Measurements from ENCODE around the gene TRIM34. TPM values are rescaled to one million over a fixed set of nuclear protein-coding genes. Genes with fewer than 3 reads are reported as not detected.
"Not testable (repeated sequence)": the region's sequence is repeated elsewhere in the genome, so short reads cannot be mapped to it uniquely, and the experiment has no call there.

The TRIM34 gene
- polyA plus RNA-seq, 1 donor (not counting 4 experiments of a cell fraction or from before 2014, with no cell fraction given) = 20.5 TPM

GRCh38 chr11:5581014-5581413 lies 43.8 kb upstream of the TRIM34 start:
- Histone ChIP-seq H2AFZ (ENCODE audit: control insufficient read depth, low read length) (no peak overlapping the region), H3K9me3 (ENCODE audit: control insufficient read depth, low read depth, low read length) (no peaks in the 10 kb centered on the region), H3K4me1 (ENCODE audit: control insufficient read depth, extremely low read depth, insufficient read depth, low read length) (no peaks in the 10 kb centered on the region), H3K4me2 (ENCODE audit: control insufficient read depth, extremely low read depth, insufficient read depth, low read depth, low read length) (no peak overlapping the region), H3K9ac (ENCODE audit: control insufficient read depth, extremely low read depth, insufficient read depth, low read length) (no peak overlapping the region), H3K27ac (ENCODE audit: control insufficient read depth, insufficient read depth, low read length) (no peak overlapping the region), H3K36me3 (ENCODE audit: control insufficient read depth in 2 of 2, extremely low read depth in 1 of 2, insufficient read depth in 2 of 2, low read length in 2 of 2) (no peaks in the 10 kb centered on the region), H3K79me2 (ENCODE audit: control insufficient read depth, insufficient read depth, low read length) (no peaks in the 10 kb centered on the region), H3K9me1 (ENCODE audit: control insufficient read depth, extremely low read depth, insufficient read depth, low read length) (no peaks in the 10 kb centered on the region), H3K27me3 (ENCODE audit: control insufficient read depth, extremely low read depth, insufficient read depth, low read length) (no peaks in the 10 kb centered on the region), H4K20me1 (ENCODE audit: control insufficient read depth, extremely low read depth, insufficient read depth, low read length) (no peaks in the 10 kb centered on the region), H3K4me3 (ENCODE audit: control insufficient read depth in 2 of 3, extremely low read depth in 1 of 3, insufficient read depth in 2 of 3, low read depth in 1 of 3, low read length in 3 of 3) (no peak overlapping the region)
- no peak for DNase-seq (ENCODE audit: low read depth, low spot score)
- dilution Hi-C loops (cut with MboI; ENCODE audit: extremely low pct_ligation_motif_present, low sequenced_read_pairs) = no loop called here
- TF ChIP-seq CTCF (optimal IDR thresholded peaks at IDR 0.05 in 1 of 3, IDR thresholded peaks at IDR 0.05 in 1 of 3, conservative IDR thresholded peaks at IDR 0.05 in 1 of 3; ENCODE audit: extremely low read depth in 1 of 3, insufficient read depth in 2 of 3, low read length in 3 of 3) (no peak), EZH2 (IDR thresholded peaks at IDR 0.05; ENCODE audit: low read length) (no peak)
- FAIRE-seq = no peak

DNA sequence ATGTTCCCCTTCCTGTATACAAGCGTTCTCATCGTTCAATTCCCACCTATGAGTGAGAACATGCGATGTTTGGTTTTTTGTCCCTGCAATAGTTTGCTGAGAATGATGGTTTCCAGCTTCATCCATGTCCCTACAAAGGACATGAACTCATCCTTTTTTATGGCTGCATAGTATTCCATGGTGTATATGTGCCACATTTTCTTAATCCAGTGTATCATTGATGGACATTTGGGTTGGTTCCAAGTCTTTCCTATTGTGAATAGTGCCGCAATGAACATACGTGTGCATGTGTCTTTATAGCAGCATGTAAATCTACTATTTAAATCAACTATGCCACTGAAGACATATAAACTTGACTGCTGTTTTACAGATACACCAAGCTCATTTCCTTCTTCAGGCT lies 40.3 kb upstream of the TRIM34 start:
- H4K20me1 ChIP-seq (ENCODE audit: control insufficient read depth, extremely low read depth, insufficient read depth, low read length); H3K4me3 ChIP-seq (ENCODE audit: control insufficient read depth in 2 of 3, extremely low read depth in 1 of 3, insufficient read depth in 2 of 3, low read depth in 1 of 3, low read length in 3 of 3); H3K27ac ChIP-seq (ENCODE audit: control insufficient read depth, insufficient read depth, low read length); H3K9ac ChIP-seq (ENCODE audit: control insufficient read depth, extremely low read depth, insufficient read depth, low read length); H3K4me1 ChIP-seq (ENCODE audit: control insufficient read depth, extremely low read depth, insufficient read depth, low read length); H3K9me1 ChIP-seq (ENCODE audit: control insufficient read depth, extremely low read depth, insufficient read depth, low read length); H3K4me2 ChIP-seq (ENCODE audit: control insufficient read depth, extremely low read depth, insufficient read depth, low read depth, low read length); H3K9me3 ChIP-seq (ENCODE audit: control insufficient read depth, low read depth, low read length); H3K36me3 ChIP-seq (ENCODE audit: control insufficient read depth in 2 of 2, extremely low read depth in 1 of 2, insufficient read depth in 2 of 2, low read length in 2 of 2); H2AFZ ChIP-seq (ENCODE audit: control insufficient read depth, low read length); H3K79me2 ChIP-seq (ENCODE audit: control insufficient read depth, insufficient read depth, low read length); H3K27me3 ChIP-seq (ENCODE audit: control insufficient read depth, extremely low read depth, insufficient read depth, low read length); DNase-seq (ENCODE audit: low read depth, low spot score); dilution Hi-C loops (cut with MboI; ENCODE audit: extremely low pct_ligation_motif_present, low sequenced_read_pairs); FAIRE-seq: not testable (repeated sequence)

DNA sequence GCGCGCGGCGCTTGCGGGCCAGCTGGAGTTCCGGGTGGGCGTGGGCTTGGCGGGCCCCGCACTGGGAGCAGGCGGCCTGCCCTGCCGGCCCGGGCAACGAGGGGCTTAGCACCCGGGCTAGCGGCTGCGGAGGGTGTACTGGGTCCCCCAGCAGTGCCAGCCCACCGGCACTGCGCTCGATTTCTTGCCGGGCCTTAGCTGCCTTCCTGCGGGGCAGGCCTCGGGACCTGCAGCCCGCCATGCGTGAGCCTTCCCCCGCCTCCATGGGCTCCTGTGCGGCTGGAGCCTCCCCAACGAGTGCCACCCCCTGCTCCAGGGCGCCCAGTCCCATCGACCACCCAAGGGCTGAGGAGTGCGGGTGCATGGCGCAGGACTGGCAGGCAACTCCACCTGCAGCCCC lies 34.9 kb upstream of the TRIM34 start:
- H3K4me3 ChIP-seq (ENCODE audit: control insufficient read depth in 2 of 3, extremely low read depth in 1 of 3, insufficient read depth in 2 of 3, low read depth in 1 of 3, low read length in 3 of 3); H3K4me2 ChIP-seq (ENCODE audit: control insufficient read depth, extremely low read depth, insufficient read depth, low read depth, low read length); H3K4me1 ChIP-seq (ENCODE audit: control insufficient read depth, extremely low read depth, insufficient read depth, low read length); dilution Hi-C loops (cut with MboI; ENCODE audit: extremely low pct_ligation_motif_present, low sequenced_read_pairs); H3K27ac ChIP-seq (ENCODE audit: control insufficient read depth, insufficient read depth, low read length); H3K9me1 ChIP-seq (ENCODE audit: control insufficient read depth, extremely low read depth, insufficient read depth, low read length); H3K27me3 ChIP-seq (ENCODE audit: control insufficient read depth, extremely low read depth, insufficient read depth, low read length); H3K36me3 ChIP-seq (ENCODE audit: control insufficient read depth in 2 of 2, extremely low read depth in 1 of 2, insufficient read depth in 2 of 2, low read length in 2 of 2); FAIRE-seq; H3K9me3 ChIP-seq (ENCODE audit: control insufficient read depth, low read depth, low read length); H4K20me1 ChIP-seq (ENCODE audit: control insufficient read depth, extremely low read depth, insufficient read depth, low read length); DNase-seq (ENCODE audit: low read depth, low spot score); H3K9ac ChIP-seq (ENCODE audit: control insufficient read depth, extremely low read depth, insufficient read depth, low read length); H3K79me2 ChIP-seq (ENCODE audit: control insufficient read depth, insufficient read depth, low read length); H2AFZ ChIP-seq (ENCODE audit: control insufficient read depth, low read length): not testable (repeated sequence)

All from keratinocyte (primary cell).